PFSK-1 (cell line): ENCODE measurements around the gene SMTNL2.

ENCODE experiments used
- FOXP2 ChIP-seq: optimal IDR thresholded peaks from 2 replicates; pipeline ENCODE3; 2011; ENCODE audit warnings: borderline replicate concordance, control low read depth, inconsistent platforms; ENCODE audit not compliant: insufficient read depth; ENCODE audit errors: extremely low read length, extremely low read depth
- POLR2AphosphoS5 ChIP-seq: IDR thresholded peaks from 2 replicates; pipeline ENCODE4 v1.6.1; 2012; ENCODE audit warnings: low read depth, mild to moderate bottlenecking, control low read depth, low read length, moderate library complexity
- REST ChIP-seq, 2 experiments: IDR thresholded peaks; 2 replicates each; pipeline versions ENCODE4 v1.6.1 to v1.8.0; 2011 to 2012; ENCODE audit warnings: low read depth in 2 of 2, low read length in 2 of 2, control low read depth in 1 of 2, inconsistent platforms in 1 of 2, mild to moderate bottlenecking in 1 of 2, moderate library complexity in 1 of 2; ENCODE audit not compliant: insufficient read depth in 1 of 2
- SIN3A ChIP-seq: IDR thresholded peaks from 2 replicates; pipeline ENCODE4 v1.6.1; 2012; ENCODE audit warnings: mild to moderate bottlenecking, low read length, moderate library complexity, borderline replicate concordance; ENCODE audit not compliant: insufficient read depth
- TAF1 ChIP-seq: IDR thresholded peaks from 2 replicates; pipeline ENCODE4 v1.6.1; 2012; ENCODE audit warnings: low read length, control low read depth, borderline replicate concordance; ENCODE audit not compliant: insufficient read depth

SMTNL2 gene

GRCh38 chr17:4636474-4637100 lies 52.3 kb downstream of the SMTNL2 start:
- TF ChIP-seq FOXP2 (no peak), REST (IDR thresholded peaks at IDR 0.05; ENCODE audit: insufficient read depth in 1 of 2, low read depth in 2 of 2, low read length in 2 of 2) (no peak), POLR2AphosphoS5 (no peak), TAF1 (no peak), SIN3A (no peak)

GRCh38 chr17:4641297-4642195 lies 57.2 kb downstream of the SMTNL2 start, which contains the start of gene ALOX15:
TSS of gene ALOX15 (minus strand) at chr17:4641678. CDS start at chr17:4641651, 27 bp downstream.
- TF ChIP-seq TAF1 (no peak), SIN3A (no peak), REST (IDR thresholded peaks at IDR 0.05; ENCODE audit: insufficient read depth in 1 of 2, low read depth in 2 of 2, low read length in 2 of 2) (no peak)

- TF ChIP-seq POLR2AphosphoS5 (no peak), SIN3A (no peak)
Observed at GRCh38 chr17:4642286-4642685, 58.0 kb downstream of the SMTNL2 start.

GRCh38 chr17:4643676-4644075 lies 59.3 kb downstream of the SMTNL2 start:
- no peak for TF ChIP-seq FOXP2
- TF ChIP-seq REST (IDR thresholded peaks at IDR 0.05; ENCODE audit: insufficient read depth in 1 of 2, low read depth in 2 of 2, low read length in 2 of 2), result no peak
- TF ChIP-seq SIN3A, result no peak
- no peak for TF ChIP-seq TAF1
- TF ChIP-seq POLR2AphosphoS5, result no peak

GRCh38 chr17:4645642-4646041 lies 61.3 kb downstream of the SMTNL2 start:
- TF ChIP-seq FOXP2 (no peak), SIN3A (no peak), POLR2AphosphoS5 (no peak), TAF1 (no peak), REST (IDR thresholded peaks at IDR 0.05; ENCODE audit: insufficient read depth in 1 of 2, low read depth in 2 of 2, low read length in 2 of 2) (no peak)
